Urinary bladder (tissue), 4 donors: ENCODE data around the gene SLC40A1. TPM values are rescaled to one million over a fixed set of nuclear protein-coding genes. Genes with fewer than 3 reads are reported as not detected.
"Not testable (repeated sequence)": the region's sequence is repeated elsewhere in the genome, so short reads cannot be mapped to it uniquely, and the experiment has no call there.

ENCODE experiments used
- DNase-seq: peaks from one replicate; pipeline ENCODE4 v3.0.0-alpha.2; 2015; ENCODE audit errors: extremely low spot score
- H3K27ac ChIP-seq: one replicate; pipeline ENCODE4 v1.5.1; 2013; ENCODE audit warnings: low read depth, mild to moderate bottlenecking, moderate library complexity
- H3K36me3 ChIP-seq: one replicate; pipeline ENCODE4 v1.6.1; 2013; ENCODE audit warnings: mild to moderate bottlenecking, moderate library complexity; ENCODE audit not compliant: insufficient read depth
- H3K4me1 ChIP-seq: one replicate; pipeline ENCODE4 v1.6.1; 2013; ENCODE audit warnings: mild to moderate bottlenecking, moderate library complexity; ENCODE audit not compliant: insufficient read depth
- H3K4me3 ChIP-seq: one replicate; pipeline ENCODE4 v1.5.1; 2013; ENCODE audit warnings: low read depth, low read length
- WGBS: extraction: QIAGEN DNeasy Blood & Tissue Kit; methylation state at CpG from one replicate; pipeline ENCODE4 v1.1.7; 2013; 5-methylcytosine and 5-hydroxymethylcytosine counted together
- polyA plus RNA-seq: library from polyadenylated mRNA; stranded (reverse); fragments of 200-250 nt; gene quantifications from one replicate; pipeline ENCODE4 v1.2.3, GENCODE V29; 2013
- total RNA-seq: library from RNA; depleted of rRNA; stranded (reverse); fragments of >200 nt; gene quantifications from one replicate; pipeline ENCODE4 v1.2.3, GENCODE V29; 2014
- donor health status: healthy with polysubstance abuse.
- donor health status: healthy.

SLC40A1 gene
- total and polyA plus RNA-seq, 2 donors = 33.5 to 151 TPM

DNA sequence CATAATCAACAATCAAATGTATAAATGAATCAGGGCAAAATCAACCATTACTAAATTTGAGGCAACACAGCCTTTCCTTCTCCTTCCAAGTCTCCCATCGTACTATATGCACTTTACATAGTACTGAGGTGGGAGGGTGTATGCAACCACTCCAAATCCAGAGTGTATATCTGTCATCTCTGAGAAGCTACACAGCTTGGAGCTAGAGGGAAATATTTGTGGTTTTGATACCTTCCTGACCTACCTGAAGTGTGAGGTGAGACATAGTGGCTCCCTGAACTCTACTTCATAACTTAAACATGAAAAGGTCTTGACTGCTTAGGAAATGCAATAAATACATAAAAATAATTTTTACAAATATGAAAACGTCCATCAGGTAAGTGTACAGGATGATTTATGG lies 30.1 kb upstream of the SLC40A1 start:
- no peak for DNase-seq
- no peak overlapping the region for H3K4me3 ChIP-seq
- H3K36me3 ChIP-seq = no peaks in the 10 kb centered on the region
- 85% methylated on average over 2 of the region's 2 CpGs for WGBS
- no peak overlapping the region for H3K27ac ChIP-seq
- H3K4me1 ChIP-seq = no peaks in the 10 kb centered on the region

DNA sequence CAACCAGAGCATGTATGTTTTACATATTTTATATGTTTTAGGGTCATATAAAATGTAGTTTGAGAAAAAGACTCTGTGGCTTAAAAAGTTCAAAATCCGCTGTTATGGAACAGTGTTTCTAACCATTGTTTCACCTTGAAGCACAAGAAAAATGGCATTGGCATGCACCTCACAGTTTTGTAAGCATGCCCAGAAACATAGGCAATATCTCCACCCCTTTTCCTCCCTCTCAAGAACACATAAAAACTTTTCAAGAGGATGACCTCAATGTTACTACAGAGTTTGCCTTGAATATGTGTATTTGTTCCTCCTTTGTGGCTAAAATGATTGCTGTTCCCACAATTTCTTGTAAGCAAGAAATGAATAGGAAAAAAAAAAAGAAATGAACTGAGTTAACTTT lies 29.3 kb upstream of the SLC40A1 start:
- H3K27ac ChIP-seq = no peak overlapping the region
- WGBS = 99% methylated on average over 1 of the region's 1 CpG
- DNase-seq = no peak
- no peaks in the 10 kb centered on the region for H3K4me1 ChIP-seq
- H3K4me3 ChIP-seq = no peak overlapping the region
- no peaks in the 10 kb centered on the region for H3K36me3 ChIP-seq

DNA sequence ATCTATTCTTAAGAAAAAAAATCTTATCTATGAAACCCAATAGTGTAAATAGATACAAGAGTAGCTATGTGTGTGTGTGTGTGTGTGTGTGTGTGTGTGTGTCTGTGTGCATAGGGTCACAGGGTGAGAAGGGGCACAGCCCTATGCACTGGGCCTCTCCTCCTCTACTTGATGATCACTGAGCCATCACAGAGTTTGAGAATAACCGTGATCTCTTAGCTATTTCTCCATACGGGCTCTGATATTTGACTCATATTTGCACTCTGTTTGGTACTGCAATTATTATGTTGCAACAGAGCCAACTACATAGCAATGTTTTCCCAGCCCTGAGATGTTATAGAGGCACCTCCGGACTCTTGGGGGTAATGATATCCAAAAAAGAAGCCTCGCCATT lies 28.8 kb upstream of the SLC40A1 start:
- DNase-seq = no peak
- 71% methylated on average over 4 of the region's 4 CpGs for WGBS

DNA sequence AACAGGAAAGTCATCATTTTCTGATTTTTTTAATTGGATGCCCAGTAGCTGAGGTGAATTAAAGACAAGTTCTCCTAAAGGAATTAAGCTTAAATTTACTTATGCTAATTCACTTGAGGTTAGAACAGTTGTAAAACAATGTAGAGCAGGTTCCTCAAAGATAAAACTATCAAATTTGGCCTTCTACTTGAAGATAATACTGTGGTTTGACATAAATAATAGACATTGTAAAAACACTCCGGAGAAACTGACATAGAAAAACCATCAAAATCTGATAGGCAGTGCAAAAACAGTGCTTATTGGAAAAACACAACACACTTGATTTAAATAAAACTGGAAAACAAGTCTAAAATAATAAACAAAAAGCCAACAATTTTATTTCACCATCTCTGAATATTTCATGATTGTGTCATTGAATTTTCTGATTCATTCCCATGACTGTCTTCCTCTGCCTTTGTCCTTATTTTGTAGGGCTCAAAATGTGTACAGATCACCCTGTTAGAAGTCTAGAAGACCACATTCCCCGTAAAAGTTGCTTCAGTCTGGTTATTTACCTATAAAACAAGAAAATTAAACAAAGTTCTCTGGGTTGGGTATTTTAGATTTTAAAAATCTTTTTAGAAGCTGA lies 28.3 kb upstream of the SLC40A1 start:
- H3K27ac ChIP-seq = no peak overlapping the region
- WGBS = 65% methylated on average over 2 of the region's 2 CpGs

More for the DNA sequence above, 28.8 kb upstream of the SLC40A1 start:
- Histone ChIP-seq H3K36me3 (no peaks in the 10 kb centered on the region), H3K27ac (no peak overlapping the region), H3K4me1 (no peaks in the 10 kb centered on the region), H3K4me3 (no peak overlapping the region)

DNA sequence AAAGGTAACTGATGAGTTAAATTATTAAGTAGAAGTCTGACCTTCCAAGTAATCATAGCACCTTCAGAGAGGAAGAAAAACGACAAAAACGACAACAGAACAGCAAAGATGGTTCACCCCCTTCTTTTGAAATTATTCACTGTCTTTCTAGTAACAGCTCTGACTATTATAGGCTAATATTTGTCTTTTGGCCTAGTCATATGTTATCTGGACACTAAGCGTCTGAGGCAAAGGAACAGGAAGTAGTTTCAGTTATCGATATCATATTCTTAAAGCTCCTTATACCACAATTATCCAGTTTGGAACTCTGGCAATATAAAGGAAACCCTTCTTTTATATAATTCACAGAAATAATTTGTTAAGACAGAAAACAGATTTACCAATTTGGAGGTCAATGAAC lies 27.6 kb upstream of the SLC40A1 start:
- Histone ChIP-seq H3K36me3 (no peaks in the 10 kb centered on the region), H3K4me3 (no peak overlapping the region), H3K27ac (no peak overlapping the region), H3K4me1 (no peaks in the 10 kb centered on the region)
- 86% methylated on average over 4 of the region's 4 CpGs for WGBS
- DNase-seq = no peak

More for the DNA sequence above, 28.3 kb upstream of the SLC40A1 start:
- no peaks in the 10 kb centered on the region for H3K4me1 ChIP-seq
- no peak overlapping the region for H3K4me3 ChIP-seq
- no peak for DNase-seq
- H3K36me3 ChIP-seq = no peaks in the 10 kb centered on the region

DNA sequence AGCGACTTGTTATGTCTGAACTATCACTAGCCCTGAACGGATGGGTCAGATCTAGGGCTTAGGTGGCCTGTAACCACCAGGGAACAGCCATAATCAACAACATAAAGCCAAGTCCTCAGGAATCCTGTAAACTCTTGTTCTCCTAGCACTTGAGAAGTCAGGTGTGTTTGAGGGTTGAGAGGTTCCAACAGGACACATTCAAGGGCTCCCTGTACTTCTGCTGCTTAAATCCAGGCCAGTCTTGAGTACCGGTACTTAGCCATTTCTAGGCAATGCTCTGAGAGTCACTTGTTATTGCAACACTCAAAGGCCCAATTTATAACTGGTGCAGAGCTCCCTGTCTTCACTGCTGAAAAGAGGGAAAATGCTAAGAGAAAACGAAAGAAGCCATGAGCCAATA lies 21.6 kb upstream of the SLC40A1 start:
- H3K27ac ChIP-seq = no peak overlapping the region
- no peaks in the 10 kb centered on the region for H3K4me1 ChIP-seq
- DNase-seq = no peak
- WGBS = 85% methylated on average over 4 of the region's 4 CpGs
- H3K4me3 ChIP-seq = no peak overlapping the region
- H3K36me3 ChIP-seq = no peaks in the 10 kb centered on the region

DNA sequence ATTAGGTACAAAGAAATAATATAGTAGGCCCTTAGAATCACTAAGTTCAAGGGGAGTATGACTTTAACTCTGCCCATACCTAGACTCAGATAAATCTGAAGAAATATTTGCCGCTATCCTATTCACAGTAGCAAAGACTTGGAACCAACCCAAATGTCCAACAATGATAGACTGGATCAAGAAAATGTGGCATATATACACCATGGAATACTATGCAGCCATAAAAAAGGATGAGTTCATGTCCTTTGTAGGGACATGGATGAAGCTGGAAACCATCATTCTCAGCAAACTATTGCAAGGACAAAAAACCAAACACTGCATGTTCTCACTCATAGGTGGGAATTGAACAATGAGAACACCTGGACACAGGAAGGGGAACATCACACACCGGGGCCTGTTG lies 21.1 kb upstream of the SLC40A1 start:
- WGBS = 96% methylated on average over 2 of the region's 2 CpGs
- not testable (repeated sequence) for H3K27ac ChIP-seq, H3K36me3 ChIP-seq, DNase-seq, H3K4me1 ChIP-seq, H3K4me3 ChIP-seq

DNA sequence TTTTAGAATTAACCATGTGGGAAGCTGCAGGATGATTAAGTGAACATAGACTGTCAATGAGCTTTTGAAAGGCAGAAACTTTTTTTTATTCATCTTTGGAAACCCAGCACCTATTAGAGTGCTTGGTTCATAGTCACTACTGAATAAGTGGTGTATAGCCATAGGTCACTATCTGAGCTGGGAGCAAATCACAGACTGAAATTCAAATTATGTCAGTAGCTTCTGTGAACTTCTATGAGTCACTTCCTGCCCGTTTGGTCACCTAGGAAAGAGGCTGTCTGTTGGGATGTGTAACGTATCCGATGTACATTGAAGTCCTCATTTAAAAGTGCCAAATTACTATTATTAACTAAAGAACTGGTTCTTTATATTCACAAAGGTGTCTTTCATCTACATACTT lies 20.5 kb upstream of the SLC40A1 start:
- H3K27ac ChIP-seq = no peak overlapping the region
- H3K36me3 ChIP-seq = no peaks in the 10 kb centered on the region
- no peak for DNase-seq
- H3K4me1 ChIP-seq = no peaks in the 10 kb centered on the region
- H3K4me3 ChIP-seq = no peak overlapping the region
- 74% methylated on average over 3 of the region's 3 CpGs for WGBS

DNA sequence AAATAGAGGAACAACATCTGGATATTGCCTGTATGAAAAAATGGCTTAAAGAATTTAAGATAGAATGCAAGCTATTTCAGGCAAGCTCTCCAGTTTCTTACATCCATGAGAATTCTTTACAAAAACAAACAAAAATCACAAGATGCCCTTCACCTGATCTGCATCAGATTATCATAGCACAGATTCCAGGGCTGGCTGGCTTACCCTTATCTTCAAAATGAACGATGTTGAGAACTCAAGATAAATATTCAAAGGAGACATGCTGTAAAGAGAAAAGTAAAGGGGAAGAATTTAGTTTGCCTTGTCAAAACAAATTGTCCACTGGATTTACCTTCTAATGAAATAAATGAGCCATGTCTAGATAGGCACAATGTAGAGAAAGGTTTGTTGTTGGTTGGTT lies 18.7 kb upstream of the SLC40A1 start:
- DNase-seq = no peak
- Histone ChIP-seq H3K27ac (no peak overlapping the region), H3K4me1 (no peaks in the 10 kb centered on the region), H3K4me3 (no peak overlapping the region), H3K36me3 (no peaks in the 10 kb centered on the region)
- 14% methylated on average over 1 of the region's 1 CpG for WGBS

DNA sequence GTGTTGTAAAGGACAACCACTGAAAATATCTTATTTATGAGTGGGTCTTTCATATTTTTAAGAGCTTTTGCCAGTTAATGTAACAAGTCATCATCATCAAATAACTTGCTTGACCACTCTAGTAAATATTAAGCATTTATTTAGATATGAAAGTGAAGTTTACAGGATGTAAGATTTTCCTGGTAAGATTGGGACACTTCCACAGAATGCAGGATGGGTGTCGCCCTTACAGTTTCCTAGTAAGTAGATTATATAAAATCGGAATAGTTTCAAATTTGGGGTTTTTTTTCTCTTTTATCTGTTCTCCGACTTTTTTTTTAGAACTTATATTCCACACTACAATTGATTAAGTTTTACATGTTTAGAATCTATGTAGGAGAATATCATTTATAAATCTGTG lies 14.8 kb upstream of the SLC40A1 start:
- Histone ChIP-seq H3K36me3 (no peaks in the 10 kb centered on the region), H3K4me3 (no peak overlapping the region)
- 71% methylated on average over 3 of the region's 3 CpGs for WGBS

DNA sequence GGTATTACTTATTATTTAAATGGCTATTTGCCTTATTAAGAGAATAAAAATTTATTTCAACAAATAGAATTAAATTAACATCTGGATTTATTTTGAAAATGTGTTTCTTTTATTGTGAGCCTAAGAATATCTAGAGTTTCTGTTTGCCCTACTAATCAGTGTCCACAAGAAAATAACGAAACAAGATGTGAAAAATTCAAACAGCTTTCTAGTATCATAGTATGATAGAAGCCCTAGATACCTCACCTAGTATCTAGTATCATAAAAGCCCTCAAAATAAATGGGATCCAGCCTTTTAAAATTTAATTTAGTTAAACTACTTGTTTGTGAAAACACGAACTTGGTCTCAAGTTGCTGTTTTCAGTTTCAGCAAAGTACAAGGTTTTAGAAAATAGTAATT lies 13.7 kb upstream of the SLC40A1 start:
- Histone ChIP-seq H3K36me3 (no peaks in the 10 kb centered on the region), H3K4me1 (no peaks in the 10 kb centered on the region), H3K27ac (no peak overlapping the region), H3K4me3 (no peak overlapping the region)
- no peak for DNase-seq
- WGBS = 94% methylated on average over 2 of the region's 2 CpGs

More for the DNA sequence above, 14.8 kb upstream of the SLC40A1 start:
- DNase-seq = no peak
- Histone ChIP-seq H3K4me1 (no peaks in the 10 kb centered on the region), H3K27ac (no peak overlapping the region)

DNA sequence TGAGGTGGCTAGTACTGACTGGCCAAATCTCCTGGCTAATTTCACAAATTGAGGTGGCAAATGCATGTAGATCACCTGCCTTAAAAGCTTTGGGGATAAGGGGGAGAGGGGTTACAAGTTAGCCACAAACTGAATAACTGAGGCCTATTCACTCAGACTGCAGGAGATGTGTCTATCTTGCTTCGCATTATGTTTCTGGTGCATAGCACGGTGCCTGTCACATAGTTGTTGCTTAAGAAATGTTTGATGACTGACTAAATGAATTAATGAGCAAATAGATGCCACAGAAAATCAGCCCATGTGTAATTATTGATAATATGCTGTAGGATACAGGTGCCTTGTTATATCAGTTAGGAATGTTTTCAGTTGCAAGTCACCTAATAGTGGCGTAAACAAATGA lies 12.5 kb upstream of the SLC40A1 start:
- 97% methylated on average over 3 of the region's 3 CpGs for WGBS
- H3K27ac ChIP-seq = no peak overlapping the region
- H3K4me1 ChIP-seq = no peaks in the 10 kb centered on the region
- no peak overlapping the region for H3K4me3 ChIP-seq
- H3K36me3 ChIP-seq = no peaks in the 10 kb centered on the region
- DNase-seq = no peak

DNA sequence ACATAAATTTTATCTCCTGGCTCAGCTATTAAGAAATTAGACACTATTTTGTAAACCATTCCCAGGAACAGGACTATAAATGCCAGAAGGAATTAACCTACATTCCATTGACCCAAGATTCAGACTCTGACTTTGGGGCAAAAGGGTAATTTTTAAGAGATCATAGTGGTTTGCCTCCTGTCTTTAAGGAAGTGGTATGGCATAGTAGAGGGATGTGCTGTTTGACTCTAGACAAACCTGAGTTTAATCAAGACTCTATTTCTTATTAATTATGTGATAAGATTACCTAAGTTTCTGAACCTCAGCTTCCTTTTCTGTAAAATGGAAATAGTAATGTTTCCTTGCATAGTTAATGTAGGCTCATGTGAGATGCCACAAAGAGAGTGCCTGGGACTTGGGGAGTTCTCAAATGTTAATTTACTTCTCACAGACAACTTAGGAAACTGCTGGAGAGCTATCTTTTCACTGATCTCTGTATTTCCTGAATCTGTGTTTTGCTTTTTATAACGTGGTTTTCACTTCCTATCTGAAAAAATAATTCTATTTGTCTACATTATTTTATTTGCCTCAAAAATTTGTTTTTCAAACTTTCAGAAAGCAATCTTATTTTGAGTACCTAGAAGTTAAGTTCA lies 11.9 kb upstream of the SLC40A1 start:
- Histone ChIP-seq H3K36me3 (no peaks in the 10 kb centered on the region), H3K4me3 (no peak overlapping the region), H3K27ac (no peak overlapping the region), H3K4me1 (no peaks in the 10 kb centered on the region)
- WGBS = 17% methylated on average over 1 of the region's 1 CpG
- no peak for DNase-seq

DNA sequence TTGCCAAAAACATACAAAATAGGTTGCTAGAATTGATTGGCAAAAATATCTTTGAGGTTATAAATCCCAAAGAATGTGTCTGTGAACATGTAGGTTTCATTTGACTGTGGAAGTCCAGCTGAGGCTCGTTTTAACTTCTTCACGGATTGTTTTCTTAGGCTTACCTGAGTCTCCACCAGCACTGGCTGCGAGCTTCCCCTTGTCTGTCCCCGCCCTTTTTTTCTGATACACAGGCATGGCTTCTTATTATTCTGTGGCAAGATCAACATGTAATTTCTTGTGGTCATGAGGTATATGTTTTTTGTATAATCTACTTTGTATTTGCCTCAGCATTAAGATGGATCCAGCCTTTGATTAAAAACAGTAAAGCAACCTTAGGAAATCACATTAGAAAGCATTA lies 7.2 kb upstream of the SLC40A1 start:
- no peaks in the 10 kb centered on the region for H3K4me1 ChIP-seq
- 88% methylated on average over 4 of the region's 4 CpGs for WGBS
- H3K4me3 ChIP-seq = no peak overlapping the region
- no peak for DNase-seq
- H3K27ac ChIP-seq = no peak overlapping the region
- H3K36me3 ChIP-seq = no peaks in the 10 kb centered on the region
